Kidney capillary endothelial cell (primary cell): ENCODE results near the gene C7orf25.
"Not testable (repeated sequence)": the region's sequence is repeated elsewhere in the genome, so short reads cannot be mapped to it uniquely, and the experiment has no call there.

Experiments
- DNase-seq: peaks from one replicate; pipeline ENCODE4 v3.0.0-alpha.2; 2018; ENCODE audit warnings: low spot score

The C7orf25 gene

DNA sequence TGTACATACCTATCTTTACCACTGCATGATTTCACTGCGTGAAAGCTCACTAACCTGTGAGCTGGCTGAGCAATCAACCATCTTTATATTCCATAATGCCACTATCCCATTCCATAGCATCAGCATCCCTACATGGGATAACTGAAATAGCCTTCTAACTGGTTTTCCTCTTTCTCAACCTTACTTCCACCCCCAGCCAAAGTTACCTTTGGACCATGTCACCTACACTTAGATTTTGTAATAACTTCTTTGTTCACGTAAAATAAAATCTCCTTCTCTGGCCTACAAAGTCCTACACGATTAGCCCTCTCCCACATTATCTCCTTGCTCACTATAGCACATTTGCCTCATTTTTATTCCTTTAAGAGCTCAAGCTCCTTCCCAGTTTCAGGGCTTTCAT is 17.6 kb upstream of the C7orf25 start:
- DNase-seq = no peak

DNA sequence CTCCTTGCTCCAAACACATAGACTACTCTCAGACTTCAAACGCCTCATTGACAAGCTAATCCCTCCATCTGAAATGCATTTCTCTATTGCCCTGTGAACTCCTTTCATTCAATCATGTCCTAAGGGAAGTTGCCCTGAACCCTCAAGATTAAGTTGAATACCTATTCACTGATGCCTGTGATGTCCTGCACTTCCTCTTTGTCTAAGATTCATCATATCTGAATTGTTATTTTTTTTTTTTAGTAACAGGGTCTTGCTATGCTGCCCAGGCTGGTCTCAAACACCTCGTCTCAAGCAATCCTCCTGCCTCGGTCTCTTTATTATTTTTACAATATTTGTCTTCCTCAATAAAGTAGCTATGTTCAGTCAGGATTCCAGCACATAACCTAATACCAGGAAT is 16.9 kb upstream of the C7orf25 start:
- no peak for DNase-seq

DNA sequence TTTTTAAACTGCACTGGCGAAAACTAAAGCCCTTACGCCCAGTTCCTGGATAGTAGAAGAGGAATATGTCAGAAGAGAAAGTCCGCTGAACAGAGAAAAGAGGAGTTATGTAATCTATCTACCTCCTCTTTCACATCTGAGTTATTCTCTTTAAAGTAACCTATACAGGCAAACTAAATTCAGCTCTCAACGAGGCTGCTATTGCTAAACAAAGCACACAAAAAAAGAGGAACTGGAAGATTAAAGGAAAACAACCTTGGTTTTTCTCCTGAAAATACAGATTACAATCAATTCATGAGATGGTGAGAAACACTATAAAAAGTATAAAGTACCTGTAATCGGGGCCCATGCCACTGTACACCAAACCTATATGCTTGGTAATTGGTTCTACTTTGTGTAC is 14.3 kb upstream of the C7orf25 start:
- DNase-seq = no peak

DNA sequence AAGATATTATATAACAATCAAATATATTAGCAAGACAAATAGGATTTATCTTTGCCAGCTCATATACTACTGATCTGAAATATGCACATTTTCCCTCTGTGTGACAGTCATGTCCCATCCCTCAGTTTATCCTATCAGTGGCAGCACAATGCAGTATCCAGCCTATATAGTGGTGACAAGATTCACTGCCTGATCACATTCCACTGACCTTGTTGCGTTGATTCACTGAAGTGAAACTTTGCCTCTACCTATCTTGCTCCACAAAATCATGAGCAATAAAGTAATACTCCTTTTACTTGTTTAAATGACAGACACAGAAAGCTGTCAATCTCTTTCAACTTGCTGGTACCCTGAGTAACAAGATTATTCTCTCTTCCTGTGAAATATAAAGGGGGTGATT is 13.8 kb upstream of the C7orf25 start:
- DNase-seq = no peak

DNA sequence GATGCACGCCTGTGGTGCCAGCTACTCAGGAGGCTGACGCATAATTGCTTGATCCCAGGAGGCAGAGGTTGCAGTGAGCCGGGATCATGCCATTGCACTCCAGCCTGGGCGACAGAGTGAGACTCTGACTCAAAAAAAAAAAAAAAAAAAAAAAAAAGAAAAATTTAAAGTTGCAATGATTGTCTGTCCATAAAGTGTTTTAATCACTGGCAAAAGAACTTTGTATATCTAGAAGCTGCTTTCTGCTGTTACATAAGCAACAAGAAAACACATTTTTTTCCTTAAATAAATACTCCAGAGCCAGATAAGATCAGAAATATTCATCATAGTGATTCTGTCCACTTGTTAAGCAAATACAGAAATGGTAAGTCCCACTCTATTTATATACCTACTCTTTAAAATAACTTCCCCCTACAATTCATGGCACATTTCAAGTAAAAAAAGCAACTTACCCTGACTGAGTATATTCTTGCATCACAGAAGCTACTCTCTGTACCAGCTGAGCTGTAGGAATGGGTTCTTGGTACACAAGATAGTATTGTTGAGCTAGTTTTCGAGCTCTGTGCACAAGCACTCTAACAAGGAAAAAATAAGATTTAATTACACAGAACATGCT is 12.5 kb upstream of the C7orf25 start:
- no peak for DNase-seq

DNA sequence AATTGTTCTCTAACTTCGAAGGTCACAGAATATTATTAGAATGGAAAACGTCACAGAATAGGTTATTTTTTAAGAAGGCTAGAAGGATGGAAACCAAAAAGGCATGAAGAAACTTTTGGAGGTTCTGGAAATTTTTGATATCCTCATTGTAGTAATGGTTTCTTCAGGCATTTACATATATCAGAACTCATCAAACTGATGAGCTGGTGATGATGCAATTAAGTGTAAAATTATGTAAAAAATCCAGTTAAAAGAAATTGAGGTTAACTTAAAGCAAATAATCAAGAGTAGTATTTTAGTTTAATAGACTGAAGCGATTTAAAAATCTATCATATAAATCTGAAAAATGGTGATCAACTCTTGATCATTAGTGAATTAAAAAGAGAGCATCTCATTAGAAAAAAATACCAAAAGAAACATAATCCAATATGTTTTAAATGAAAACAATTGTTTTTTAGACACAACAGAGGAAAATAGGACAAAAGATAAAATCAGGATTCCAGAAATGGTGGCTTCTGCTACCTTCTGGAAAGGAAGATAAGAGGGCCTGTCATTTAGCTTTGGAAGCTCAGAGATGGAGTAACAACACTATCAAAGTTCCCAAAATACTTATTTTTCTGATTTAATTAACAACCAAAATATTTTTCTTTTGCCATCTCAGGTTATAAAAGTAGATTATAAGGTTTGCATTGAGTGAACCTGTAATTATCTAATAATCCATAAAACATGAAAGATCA is 10.3 kb upstream of the C7orf25 start:
- no peak for DNase-seq

DNA sequence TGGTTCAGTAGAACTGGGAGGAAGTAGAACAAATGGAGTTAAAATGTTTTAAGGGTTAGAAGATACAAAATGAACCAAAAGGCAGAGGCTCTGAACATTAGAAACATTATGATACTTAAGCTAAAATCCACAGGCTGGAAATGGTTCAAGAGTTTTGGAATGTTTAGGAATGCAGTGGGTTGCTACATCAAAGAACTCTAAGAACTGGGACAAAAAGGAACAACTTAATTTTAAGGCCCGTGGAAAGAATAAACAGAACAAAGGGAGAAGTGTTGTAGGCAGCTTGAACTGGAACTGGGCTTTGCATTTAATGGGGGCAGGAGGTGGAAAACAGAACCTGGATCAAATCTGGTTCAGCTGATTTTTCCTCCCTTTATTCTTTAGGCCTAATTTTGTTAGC is 3.5 kb upstream of the C7orf25 start:
- DNase-seq = no peak

DNA sequence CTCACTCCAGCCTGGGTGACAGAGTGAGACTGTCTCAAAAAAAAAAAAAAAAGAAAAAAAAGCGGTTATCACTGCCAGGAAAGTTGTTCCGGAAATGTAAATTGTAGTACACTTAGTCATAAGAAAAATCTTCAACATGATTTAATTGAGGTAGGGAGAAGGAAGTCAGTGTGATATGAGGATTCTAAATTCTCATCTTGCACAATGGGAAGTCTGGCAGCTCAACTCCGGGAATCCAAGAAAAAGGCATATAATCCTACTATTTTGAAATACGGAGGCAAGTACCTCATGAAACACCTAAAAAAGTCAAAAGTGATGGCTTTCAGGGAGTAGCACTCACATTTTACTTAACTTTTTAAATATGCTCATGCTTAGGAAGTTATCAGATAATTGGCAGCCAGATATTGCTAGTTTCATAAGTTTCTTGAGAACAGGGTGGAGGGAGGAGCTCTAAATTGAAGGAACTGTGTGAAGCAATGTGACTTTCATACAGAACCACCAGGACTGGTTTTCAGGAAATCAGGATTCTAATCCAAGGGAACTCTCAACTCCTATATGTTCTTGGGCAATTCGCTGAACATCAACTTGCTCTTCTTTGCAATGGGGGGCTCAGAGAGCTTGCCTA is 2.7 kb upstream of the C7orf25 start:
- peak; percentile 75 for DNase-seq

DNA sequence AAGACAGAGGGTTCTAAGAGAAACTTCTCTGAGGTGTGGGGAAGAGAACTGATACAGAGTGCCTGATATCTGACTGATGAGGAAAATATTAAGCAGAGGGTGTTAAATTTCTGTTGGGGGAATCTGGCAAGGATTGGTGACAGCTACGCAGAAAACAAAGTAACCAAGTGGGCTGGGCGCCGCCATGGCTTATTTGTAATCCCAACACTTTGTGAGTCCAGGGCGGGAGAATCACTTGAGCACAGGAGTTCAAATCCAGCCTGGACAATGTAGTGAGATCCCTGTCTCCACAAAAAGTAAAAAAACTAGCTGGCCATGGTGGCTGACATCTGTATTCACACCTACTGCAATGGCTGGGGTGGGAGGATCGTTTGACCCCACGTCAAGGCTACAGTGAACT is 2.1 kb upstream of the C7orf25 start:
- DNase-seq = no peak

DNA sequence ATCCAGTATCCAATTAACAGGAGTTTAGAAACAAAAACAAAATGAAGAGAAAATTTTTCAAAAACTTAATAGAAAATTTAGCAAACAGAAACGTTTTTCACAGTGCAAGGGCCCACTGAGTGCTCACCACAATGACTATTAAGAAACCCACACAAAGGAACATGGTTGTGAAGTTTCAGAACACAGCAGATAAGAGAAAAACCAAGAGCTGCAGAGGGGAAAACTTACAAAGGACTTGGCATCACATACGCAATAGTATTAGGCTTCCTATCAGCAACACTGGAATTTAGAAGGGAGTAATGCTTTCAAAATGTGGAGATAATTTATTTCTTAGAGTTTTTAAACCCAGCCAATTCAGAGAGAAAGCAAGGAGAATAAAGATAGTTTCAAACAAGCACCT is 1.7 kb upstream of the C7orf25 start:
- DNase-seq = no peak

DNA sequence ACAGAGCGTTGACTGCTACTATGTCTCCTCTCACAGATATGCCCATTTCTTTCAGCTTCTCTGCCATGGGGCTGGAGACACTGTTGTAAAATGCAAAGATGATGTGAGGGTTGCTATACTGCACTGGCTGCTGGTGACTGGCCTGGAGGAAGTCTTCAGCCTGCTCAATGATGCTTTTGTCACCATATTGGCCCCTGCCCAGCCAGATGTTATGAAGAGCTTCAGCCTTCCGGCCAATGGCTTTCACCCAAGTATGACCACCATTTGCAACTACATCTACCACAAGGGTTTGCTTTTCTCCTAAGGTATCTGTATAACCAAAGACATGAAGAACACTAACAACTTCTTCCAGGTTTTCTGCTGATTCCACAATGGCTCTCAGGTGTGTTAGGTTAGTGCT is 1.6 kb downstream of the C7orf25 start:
- DNase-seq = no peak

DNA sequence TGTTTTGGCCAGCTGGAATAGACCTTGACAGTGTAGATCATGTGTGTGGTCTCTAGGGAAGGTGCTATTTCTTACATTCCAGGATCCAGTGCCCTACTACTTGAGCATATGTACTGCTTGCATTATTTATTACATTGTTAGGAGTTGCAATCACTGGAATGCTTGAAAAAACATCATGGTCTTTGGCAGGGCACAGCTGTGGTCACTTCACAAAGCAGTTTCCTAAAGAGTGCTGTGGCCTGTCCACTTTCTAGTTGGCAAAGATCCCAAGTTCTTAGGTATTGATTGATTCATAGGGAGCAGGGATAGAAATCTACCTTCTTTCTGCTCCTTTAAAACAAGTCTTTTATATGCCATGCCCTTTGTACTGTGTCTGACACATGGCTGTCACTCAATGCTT is 4.6 kb downstream of the C7orf25 start:
- no peak for DNase-seq

DNA sequence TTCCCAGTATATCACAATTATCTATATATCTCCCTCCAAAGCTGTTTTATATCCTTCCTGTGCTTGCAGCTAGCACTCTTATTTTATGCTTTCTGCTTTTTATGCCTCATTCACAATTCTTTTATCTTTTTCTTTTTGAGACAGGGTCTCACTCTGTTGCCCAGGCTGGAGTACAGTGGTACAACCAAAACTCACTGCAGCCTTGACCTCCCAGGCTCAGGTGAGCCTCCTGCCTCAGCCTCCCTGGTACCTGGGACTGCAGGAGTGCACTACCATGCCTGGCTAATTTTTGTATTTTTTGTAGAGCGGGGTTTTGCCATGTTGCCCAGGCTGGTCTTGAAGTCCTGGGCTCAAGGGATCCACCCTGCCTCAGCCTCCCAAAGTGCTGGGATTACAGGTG is 5.7 kb downstream of the C7orf25 start:
- DNase-seq = no peak

DNA sequence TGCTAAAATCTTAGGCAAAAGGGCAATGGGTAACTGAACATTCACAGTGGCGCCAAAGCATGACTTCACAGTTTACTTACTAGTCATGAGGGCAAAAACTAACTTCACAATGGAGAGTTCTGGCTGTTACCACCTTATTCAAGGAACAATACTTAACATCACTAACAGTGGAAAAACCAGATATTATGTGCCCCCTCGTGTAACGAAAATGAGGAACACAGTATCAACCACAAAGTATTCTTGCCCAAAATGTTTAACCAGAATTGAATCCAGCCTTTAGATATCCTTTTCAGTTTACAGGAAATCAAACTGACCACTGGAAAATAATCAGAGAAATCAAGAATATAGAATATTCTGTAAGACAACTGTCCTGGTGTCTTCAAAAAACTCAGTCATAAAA is 9.5 kb downstream of the C7orf25 start:
- DNase-seq = no peak

DNA sequence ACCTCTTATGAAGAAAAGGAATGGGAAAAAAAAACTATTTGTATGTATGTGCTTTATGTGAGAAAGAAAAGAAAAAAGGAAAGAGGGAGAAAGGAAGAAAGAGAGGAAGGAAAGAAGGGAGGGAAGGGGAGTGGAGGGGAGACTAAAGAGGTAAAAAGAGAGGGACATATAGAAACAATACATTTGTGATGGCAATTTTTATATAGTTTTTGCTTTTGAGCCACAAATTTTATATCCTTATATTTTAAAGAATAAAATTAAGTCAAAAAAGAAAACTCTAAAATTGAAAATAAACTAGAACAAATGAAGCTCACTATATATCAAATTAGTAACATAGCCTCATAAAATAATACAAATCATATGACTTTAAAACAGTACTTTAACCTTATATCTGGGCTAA is 11.0 kb downstream of the C7orf25 start:
- no peak for DNase-seq

DNA sequence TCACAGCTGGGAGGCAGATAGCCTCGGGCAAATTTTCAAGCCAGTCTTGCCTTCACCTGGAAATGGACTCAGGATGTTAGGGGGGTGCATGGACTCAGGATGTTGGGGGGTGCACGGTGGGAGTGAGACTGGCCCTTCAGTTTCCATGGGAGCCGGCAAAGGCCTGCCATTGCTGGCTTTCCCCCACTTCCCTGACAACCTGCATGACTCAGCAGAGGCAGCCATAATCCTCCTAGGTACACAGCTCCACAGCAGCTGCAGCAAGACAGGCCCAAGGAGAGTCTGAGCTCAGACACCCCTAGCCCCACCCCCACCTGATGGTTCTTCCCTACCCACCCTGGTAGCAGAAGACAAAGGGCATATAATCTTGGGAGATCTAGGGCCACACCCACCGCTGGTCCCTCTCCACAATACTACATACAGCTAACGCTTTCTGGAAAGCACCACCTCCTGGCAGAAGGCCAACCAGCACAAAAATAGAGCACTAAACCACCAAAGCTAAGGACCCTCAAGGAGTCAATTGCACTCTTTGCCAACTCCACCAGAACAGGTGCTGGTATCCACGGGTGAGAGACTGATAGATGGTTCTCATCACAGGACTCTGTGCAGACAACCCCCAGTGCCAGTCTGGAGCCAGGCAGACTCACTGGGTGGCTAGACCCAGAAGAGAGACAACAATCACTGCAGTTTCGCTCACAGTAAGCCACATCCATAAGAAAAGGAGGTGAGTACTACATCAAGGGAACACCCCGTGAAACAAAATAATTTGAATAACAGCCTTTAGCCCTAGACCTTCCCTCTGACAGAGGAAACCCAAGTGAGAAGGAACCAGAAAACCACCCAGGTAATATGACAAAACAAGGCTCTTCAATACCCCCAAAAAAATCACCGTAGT is 18.3 kb downstream of the C7orf25 start:
- DNase-seq = no peak

DNA sequence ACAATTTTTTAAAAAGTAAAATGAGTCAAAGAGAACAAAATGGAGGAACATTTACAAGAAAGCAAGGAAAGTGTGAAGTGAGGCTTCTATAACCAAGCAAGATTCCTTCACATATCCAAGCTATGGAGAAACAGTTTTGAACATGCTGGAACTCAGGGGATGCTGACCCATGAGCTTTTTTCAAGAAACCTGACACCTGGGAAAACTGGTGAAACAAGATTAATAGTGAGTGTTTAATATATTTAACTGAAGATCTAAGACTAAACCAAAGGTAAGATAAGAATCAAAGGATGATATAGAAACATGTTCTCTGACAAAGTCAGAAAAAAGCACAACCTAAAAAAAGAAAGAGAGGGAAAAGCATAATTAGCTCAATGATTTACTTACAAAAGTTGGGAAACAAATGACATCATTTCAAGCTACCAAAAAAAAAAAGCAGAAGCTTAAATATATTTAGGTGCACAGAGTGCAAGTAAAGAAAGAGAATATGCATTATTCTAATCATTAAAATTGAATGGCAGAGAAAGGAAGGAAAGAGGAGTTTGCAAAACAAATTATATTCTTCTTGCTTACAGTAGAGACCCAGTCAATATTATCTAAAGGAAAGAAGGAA is 24.9 kb downstream of the C7orf25 start:
- DNase-seq = no peak

DNA sequence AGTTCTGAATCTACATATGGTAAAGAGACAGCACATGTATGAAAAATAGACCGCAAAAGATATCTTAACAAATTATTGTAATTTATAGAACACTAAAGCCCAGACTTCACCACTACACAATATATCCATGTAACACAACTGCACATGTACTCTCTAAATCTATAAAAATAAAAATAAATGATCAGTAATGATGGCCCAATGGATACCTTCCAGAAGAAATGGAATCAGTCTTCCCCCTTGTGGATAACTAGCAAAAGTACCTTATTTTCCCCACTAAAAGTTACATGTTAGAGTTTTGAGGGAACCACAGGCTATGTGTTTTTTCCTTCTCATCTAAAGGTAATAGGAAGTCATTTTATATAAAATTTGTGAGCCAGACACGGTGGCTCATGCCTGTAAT is 25.7 kb downstream of the C7orf25 start:
- DNase-seq = peak; percentile 27

DNA sequence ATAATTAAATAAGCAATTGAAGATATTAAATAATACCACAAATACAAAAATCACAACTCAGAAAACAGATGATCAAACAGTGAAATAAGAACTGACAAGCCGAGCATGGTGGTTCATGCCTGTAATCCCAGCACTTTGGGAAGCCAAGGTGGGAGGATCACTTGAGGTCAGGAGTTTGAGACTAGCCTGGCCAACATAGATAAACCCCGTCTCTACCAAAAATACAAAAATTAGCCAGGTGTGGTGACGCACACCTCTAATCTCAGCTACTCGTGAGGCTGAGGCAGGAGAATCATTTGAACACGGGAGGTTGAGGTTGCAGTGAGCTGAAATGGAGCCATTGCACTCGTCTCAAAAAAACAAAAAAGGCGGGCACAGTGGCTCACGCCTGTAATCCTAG is 26.7 kb downstream of the C7orf25 start:
- not testable (repeated sequence) for DNase-seq

DNA sequence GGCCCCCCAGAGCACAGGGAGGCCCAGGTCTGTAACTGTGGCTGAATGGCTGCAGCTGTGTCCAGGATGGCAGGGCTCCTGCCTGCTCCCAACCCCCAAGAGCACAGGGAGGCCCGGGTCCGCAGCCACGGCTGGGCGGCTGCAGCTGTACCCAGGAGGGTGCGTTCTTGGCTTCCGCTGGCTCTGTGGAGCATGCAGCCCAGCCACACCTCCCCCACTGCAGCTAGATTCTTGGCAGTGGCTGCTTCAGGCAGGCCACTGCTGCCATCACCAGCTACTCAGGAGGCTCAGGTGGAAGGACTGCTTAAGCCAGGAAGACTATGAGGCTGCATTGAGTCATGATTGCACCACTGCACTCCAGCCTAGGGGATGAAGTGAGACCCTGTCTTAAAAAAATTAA is 27.9 kb downstream of the C7orf25 start:
- no peak for DNase-seq

DNA sequence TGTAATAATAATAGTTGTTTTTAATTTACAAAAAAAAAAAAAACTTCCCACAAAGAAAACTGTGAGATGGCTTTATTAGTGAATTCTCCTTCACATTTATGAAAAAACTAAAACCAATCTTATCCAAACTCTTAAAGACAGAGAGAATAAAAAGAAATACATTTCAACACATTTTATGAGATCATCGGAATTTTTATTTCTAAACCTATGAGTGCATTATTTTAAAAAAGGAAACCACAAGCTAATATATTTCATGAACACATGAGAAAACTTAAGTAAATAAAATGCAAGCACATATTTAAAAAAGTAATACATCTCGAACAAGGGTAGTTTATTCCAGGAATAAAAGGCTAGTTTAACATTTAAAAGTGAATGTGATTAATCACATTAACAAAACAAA is 31.5 kb downstream of the C7orf25 start:
- DNase-seq = no peak

DNA sequence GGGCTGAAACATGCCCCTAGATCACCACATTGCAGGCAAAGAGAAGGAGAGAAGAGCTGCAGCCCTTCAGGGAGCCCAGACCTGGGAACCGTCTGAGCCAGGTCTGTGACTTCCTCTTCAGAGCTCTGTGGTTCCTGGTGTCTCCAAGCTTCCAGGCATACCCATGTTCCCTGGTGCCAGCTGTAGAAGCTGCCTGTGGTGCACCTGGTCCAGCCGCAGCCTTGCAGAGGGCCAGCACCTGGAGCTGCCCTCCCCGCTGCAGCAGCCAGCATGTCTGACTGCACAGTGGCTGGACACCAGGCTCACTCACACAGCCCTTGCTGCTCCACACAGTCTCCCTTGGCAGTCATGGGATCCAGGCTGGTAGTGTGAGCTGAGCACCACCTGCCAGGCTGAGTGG is 33.6 kb downstream of the C7orf25 start:
- no peak for DNase-seq
